Activated CD8-positive, alpha-beta T cell treated with anti-CD3 and anti-CD28 coated beads for 36 hours (primary cell): ENCODE measurements around the gene CLPSL1. TPM values are rescaled to one million over a fixed set of nuclear protein-coding genes. Genes with fewer than 3 reads are reported as not detected.
A peak's percentile ranks its signal among the peaks of the same experiment; 100 is the strongest.

Experiments
- ATAC-seq: fragments of 200-7000 bp; cut with Tn5 transposase; one replicate; pipeline ENCODE4 v1.10.0; 2021; ENCODE audit warnings: mild to moderate bottlenecking, moderate library complexity
- CTCF ChIA-PET: fragments of 350-600 bp; sonication (Branson Sonifier 250); formaldehyde crosslinking; loops from one replicate; lab custom pipeline; 2021; ENCODE audit warnings: antibody characterized with exemption; lab: Charles Lee
- POLR2A ChIA-PET: fragments of 350-600 bp; sonication (Branson Sonifier 250); formaldehyde crosslinking; loops from one replicate; lab custom pipeline; 2021; ENCODE audit warnings: antibody characterized with exemption; lab: Charles Lee
- DNase-seq: peaks from one replicate; pipeline ENCODE4 v3.0.0-alpha.2; 2020
- H3K27ac Mint-ChIP-seq: one replicate; pipeline ENCODE4 v1.8.0; 2021; ENCODE audit warnings: mild to moderate bottlenecking, mixed read lengths
- H3K27me3 Mint-ChIP-seq: one replicate; pipeline ENCODE4 v1.8.0; 2021; ENCODE audit warnings: mixed read lengths
- H3K36me3 Mint-ChIP-seq: one replicate; pipeline ENCODE4 v1.8.0; 2021; ENCODE audit warnings: low read depth, mixed read lengths
- H3K4me1 Mint-ChIP-seq: one replicate; pipeline ENCODE4 v1.8.0; 2021; ENCODE audit warnings: low read depth, mixed read lengths
- H3K4me3 Mint-ChIP-seq: one replicate; pipeline ENCODE4 v1.8.0; 2021; ENCODE audit warnings: mild to moderate bottlenecking, moderate library complexity, mixed read lengths
- H3K9me3 Mint-ChIP-seq: one replicate; pipeline ENCODE4 v1.8.0; 2021; ENCODE audit warnings: mixed read lengths
- intact Hi-C: fragments of 100-400 bp; cut with micrococcal nuclease; formaldehyde crosslinking; loops from one replicate; pipeline ENCODE4 v1.10.0; 2022
- total RNA-seq, 2 experiments: library from RNA; stranded (reverse); gene quantifications; one replicate each; pipeline ENCODE4 v1.2.3, GENCODE V29; 2021
- TF ChIP-seq, protein P1 (sequence below): fragments of 200-600 bp; IDR thresholded peaks from one replicate; pipeline ENCODE4 v1.8.0; 2022; ENCODE audit warnings: antibody characterized with exemption, mild to moderate bottlenecking

CLPSL1 gene
- total RNA-seq, 2 experiments from 2014 or later = not detected

DNA sequence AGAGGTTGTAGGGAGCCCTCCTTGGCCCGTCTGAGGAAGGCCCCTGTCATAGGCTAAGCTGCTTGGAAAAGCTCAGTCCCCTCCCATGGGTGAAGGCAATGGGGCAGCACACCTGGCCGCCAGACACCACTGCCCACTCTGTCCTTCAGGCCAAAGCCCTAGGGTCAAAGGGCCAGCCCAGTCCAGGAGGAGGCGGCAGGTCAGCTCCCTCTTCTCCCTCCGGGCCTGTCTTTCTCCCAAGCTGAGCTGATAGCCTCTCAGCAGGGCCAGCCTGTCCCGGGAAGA is 9.5 kb upstream of the CLPSL1 start:
- ChIA-PET CTCF (no interaction called here), POLR2A (no interaction called here)
- H3K27me3 Mint-ChIP-seq = peaks cover 16% of the 10 kb centered on the region
- TF ChIP-seq, protein P1, sequence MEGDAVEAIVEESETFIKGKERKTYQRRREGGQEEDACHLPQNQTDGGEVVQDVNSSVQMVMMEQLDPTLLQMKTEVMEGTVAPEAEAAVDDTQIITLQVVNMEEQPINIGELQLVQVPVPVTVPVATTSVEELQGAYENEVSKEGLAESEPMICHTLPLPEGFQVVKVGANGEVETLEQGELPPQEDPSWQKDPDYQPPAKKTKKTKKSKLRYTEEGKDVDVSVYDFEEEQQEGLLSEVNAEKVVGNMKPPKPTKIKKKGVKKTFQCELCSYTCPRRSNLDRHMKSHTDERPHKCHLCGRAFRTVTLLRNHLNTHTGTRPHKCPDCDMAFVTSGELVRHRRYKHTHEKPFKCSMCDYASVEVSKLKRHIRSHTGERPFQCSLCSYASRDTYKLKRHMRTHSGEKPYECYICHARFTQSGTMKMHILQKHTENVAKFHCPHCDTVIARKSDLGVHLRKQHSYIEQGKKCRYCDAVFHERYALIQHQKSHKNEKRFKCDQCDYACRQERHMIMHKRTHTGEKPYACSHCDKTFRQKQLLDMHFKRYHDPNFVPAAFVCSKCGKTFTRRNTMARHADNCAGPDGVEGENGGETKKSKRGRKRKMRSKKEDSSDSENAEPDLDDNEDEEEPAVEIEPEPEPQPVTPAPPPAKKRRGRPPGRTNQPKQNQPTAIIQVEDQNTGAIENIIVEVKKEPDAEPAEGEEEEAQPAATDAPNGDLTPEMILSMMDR = no peak
- no peaks in the 10 kb centered on the region for H3K36me3 Mint-ChIP-seq
- intact Hi-C loops = no loop called here
- no peaks in the 10 kb centered on the region for H3K9me3 Mint-ChIP-seq
- H3K4me1 Mint-ChIP-seq = no peaks in the 10 kb centered on the region
- no peak overlapping the region for H3K27ac Mint-ChIP-seq
- H3K4me3 Mint-ChIP-seq = no peak overlapping the region
- no peak for ATAC-seq
- no peak for DNase-seq

DNA sequence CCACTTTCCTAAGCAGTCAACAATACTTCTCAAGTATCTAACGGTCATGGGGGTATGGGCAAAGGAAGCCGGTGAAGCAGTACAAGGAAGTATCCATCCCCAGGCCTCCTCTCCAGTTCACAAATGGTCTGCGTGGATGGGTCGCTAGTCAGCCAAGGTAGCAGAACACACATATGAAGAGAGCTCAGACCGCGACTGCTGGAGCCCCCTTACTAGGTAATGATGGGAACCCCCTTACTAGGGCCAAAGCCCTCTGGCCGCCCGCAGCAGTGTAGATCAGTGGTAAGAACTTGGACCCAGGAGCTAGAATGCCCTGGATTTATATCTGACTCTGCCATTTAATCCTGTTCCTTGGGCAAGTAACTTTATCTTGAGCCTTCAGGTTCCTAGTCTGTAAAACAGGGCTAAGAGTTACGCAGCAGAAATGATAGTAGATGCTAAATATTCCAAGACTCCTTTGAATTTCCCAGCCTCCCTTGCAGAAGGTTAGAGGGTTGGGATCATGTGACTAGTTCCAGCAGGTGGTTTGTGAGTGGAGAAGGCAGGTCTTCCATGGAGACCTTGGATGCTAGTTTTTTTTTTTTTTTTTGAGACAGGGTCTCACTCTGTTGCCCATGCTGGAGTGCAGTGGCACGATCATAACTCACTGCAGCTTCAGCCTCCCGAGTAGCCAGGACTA is 6.6 kb upstream of the CLPSL1 start:
- TF ChIP-seq, protein P1 = no peak
- CTCF ChIA-PET = no interaction called here
- no peak overlapping the region for H3K27ac Mint-ChIP-seq
- DNase-seq (no peak), ATAC-seq (no peak)
- H3K4me3 Mint-ChIP-seq = no peak overlapping the region
- H3K36me3 Mint-ChIP-seq = no peaks in the 10 kb centered on the region
- H3K9me3 Mint-ChIP-seq = no peaks in the 10 kb centered on the region
- H3K27me3 Mint-ChIP-seq = peaks cover 26% of the 10 kb centered on the region
- intact Hi-C loops = no loop called here
- no peaks in the 10 kb centered on the region for H3K4me1 Mint-ChIP-seq
- POLR2A ChIA-PET = no interaction called here

DNA sequence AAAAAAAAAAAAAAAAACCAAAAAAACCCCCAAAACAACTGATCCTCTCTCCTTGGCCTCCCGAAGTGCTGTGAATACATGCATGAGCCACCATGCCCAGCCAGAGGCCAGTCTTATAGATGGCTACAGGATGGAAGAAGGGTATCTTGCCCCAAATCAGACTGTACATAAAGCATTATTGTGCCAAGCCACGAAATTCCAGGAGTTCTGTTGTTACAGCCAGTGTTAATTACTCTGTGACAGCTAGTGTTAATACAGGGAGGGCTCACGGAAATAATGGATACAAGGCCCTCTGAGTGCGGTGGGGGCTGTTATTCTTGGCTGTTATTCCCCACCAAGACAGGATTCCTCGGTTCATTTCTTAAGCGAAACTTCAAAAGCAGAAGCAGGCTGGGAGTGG is 5.8 kb upstream of the CLPSL1 start:
- CTCF ChIA-PET = no interaction called here
- DNase-seq (no peak), ATAC-seq (no peak)
- POLR2A ChIA-PET = no interaction called here
- H3K4me3 Mint-ChIP-seq = no peak overlapping the region
- H3K4me1 Mint-ChIP-seq = no peaks in the 10 kb centered on the region
- H3K36me3 Mint-ChIP-seq = no peaks in the 10 kb centered on the region
- no peaks in the 10 kb centered on the region for H3K9me3 Mint-ChIP-seq
- H3K27me3 Mint-ChIP-seq = peaks cover 26% of the 10 kb centered on the region
- intact Hi-C loops = no loop called here
- TF ChIP-seq, protein P1 = no peak
- no peak overlapping the region for H3K27ac Mint-ChIP-seq

DNA sequence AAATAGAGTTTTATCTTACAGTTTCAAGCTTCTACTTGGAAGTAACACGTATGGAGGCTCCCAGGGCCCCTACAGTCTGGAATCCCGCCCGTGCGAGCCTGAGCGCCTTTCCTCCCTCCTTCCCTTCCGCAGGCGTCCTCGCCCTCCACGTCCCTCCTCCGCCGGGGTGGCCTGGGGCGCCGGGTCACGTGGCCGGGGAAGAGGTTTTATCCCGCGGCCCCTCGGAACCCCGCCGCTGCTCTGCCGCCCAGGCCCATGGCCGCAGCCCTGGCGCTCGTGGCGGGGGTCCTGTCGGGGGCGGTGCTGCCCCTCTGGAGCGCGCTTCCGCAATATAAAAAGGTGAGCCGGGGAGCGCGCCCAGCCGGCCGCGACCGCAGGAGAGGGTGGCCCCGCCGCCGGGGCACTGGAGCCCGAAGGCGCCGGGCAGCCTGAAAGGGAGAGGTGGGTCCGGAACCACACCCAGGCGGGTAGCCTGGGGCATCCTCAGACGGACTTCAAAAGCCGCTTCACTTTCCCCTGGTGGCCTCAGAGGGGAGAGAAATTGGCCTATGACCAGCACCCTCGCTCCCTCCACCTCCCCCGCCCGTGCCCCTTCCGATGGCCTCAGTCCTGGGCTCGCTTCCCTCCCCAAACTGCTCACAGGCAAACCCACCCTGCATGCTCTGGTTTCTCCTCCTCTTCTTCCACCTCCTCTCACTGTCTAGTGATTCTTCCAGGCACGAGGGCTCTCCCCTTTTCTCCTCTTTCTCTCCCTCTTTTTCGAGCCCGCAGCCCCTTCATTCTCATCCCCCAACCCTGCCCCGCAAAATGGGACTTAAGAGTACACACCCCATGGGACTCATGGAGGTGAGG is 4.2 kb upstream of the CLPSL1 start, which contains the start of gene CLPSL2:
TSS of gene CLPSL2 (plus strand) at position 235 of the 852 bp plus-strand sequence. CDS start at position 256, 21 bp downstream.
- peak; percentile 34 for ATAC-seq
- CTCF ChIA-PET = no interaction called here
- POLR2A ChIA-PET = no interaction called here
- DNase-seq = peak; percentile 14
- intact Hi-C loops = no loop called here
- H3K4me1 Mint-ChIP-seq = no peaks in the 10 kb centered on the region
- no peaks in the 10 kb centered on the region for H3K9me3 Mint-ChIP-seq
- no peaks in the 10 kb centered on the region for H3K36me3 Mint-ChIP-seq
- H3K27ac Mint-ChIP-seq = no peak within 1 kb of the TSS
- TF ChIP-seq, protein P1 = no peak
- peak within 1 kb of the TSS; percentile 26 for H3K4me3 Mint-ChIP-seq
- peaks cover 27% of the 10 kb centered on the region for H3K27me3 Mint-ChIP-seq
